Measurements from ENCODE around the gene VWA8. TPM values are rescaled to one million over a fixed set of nuclear protein-coding genes. Genes with fewer than 3 reads are reported as not detected.

VWA8 gene
- polyA plus RNA-seq, 1 donor (not counting 4 experiments of a cell fraction or from before 2014, with no cell fraction given), result 17.8 TPM

- FAIRE-seq, result no peak
- H2AFZ ChIP-seq (ENCODE audit: control insufficient read depth, low read length), result no peak overlapping the region
Observed at GRCh38 chr13:41613984-41614661, 346.8 kb downstream of the VWA8 start.

GRCh38 chr13:41613471-41613870 lies 347.4 kb downstream of the VWA8 start:
- Histone ChIP-seq H3K36me3 (ENCODE audit: control insufficient read depth in 2 of 2, extremely low read depth in 1 of 2, insufficient read depth in 2 of 2, low read length in 2 of 2) (peaks cover 6 to 17% of the 10 kb centered on the region in 2 experiments), H3K4me2 (ENCODE audit: control insufficient read depth, extremely low read depth, insufficient read depth, low read depth, low read length) (no peak overlapping the region), H2AFZ (ENCODE audit: control insufficient read depth, low read length) (no peak overlapping the region), H4K20me1 (ENCODE audit: control insufficient read depth, extremely low read depth, insufficient read depth, low read length) (no peaks in the 10 kb centered on the region), H3K9me1 (ENCODE audit: control insufficient read depth, extremely low read depth, insufficient read depth, low read length) (peaks cover 4% of the 10 kb centered on the region), H3K27me3 (ENCODE audit: control insufficient read depth, extremely low read depth, insufficient read depth, low read length) (no peaks in the 10 kb centered on the region), H3K9ac (ENCODE audit: control insufficient read depth, extremely low read depth, insufficient read depth, low read length) (no peak overlapping the region), H3K79me2 (ENCODE audit: control insufficient read depth, insufficient read depth, low read length) (no peaks in the 10 kb centered on the region), H3K27ac (ENCODE audit: control insufficient read depth, insufficient read depth, low read length) (no peak overlapping the region), H3K9me3 (ENCODE audit: control insufficient read depth, low read depth, low read length) (no peaks in the 10 kb centered on the region), H3K4me1 (ENCODE audit: control insufficient read depth, extremely low read depth, insufficient read depth, low read length) (peaks cover 31% of the 10 kb centered on the region), H3K4me3 (ENCODE audit: control insufficient read depth in 2 of 3, extremely low read depth in 1 of 3, insufficient read depth in 2 of 3, low read depth in 1 of 3, low read length in 3 of 3) (no peak overlapping the region)
- TF ChIP-seq EZH2 (IDR thresholded peaks at IDR 0.05; ENCODE audit: low read length) (no peak), CTCF (optimal IDR thresholded peaks at IDR 0.05 in 1 of 3, IDR thresholded peaks at IDR 0.05 in 1 of 3, conservative IDR thresholded peaks at IDR 0.05 in 1 of 3; ENCODE audit: extremely low read depth in 1 of 3, insufficient read depth in 2 of 3, low read length in 3 of 3) (no peak)
- dilution Hi-C loops (cut with MboI; ENCODE audit: extremely low pct_ligation_motif_present, low sequenced_read_pairs), result no loop called here
- FAIRE-seq (no peak), DNase-seq (ENCODE audit: low read depth, low spot score) (no peak)

More at GRCh38 chr13:41613984-41614661, 346.8 kb downstream of the VWA8 start:
- no peak overlapping the region for H3K4me3 ChIP-seq (ENCODE audit: control insufficient read depth in 2 of 3, extremely low read depth in 1 of 3, insufficient read depth in 2 of 3, low read depth in 1 of 3, low read length in 3 of 3)
- H3K9me1 ChIP-seq (ENCODE audit: control insufficient read depth, extremely low read depth, insufficient read depth, low read length), result peaks cover 4% of the 10 kb centered on the region
- H3K4me2 ChIP-seq (ENCODE audit: control insufficient read depth, extremely low read depth, insufficient read depth, low read depth, low read length), result no peak overlapping the region
- H3K27me3 ChIP-seq (ENCODE audit: control insufficient read depth, extremely low read depth, insufficient read depth, low read length), result no peaks in the 10 kb centered on the region
- TF ChIP-seq CTCF (optimal IDR thresholded peaks at IDR 0.05 in 1 of 3, IDR thresholded peaks at IDR 0.05 in 1 of 3, conservative IDR thresholded peaks at IDR 0.05 in 1 of 3; ENCODE audit: extremely low read depth in 1 of 3, insufficient read depth in 2 of 3, low read length in 3 of 3), result no peak
- TF ChIP-seq EZH2 (IDR thresholded peaks at IDR 0.05; ENCODE audit: low read length), result no peak
- no peak overlapping the region for H3K27ac ChIP-seq (ENCODE audit: control insufficient read depth, insufficient read depth, low read length)
- no peak for DNase-seq (ENCODE audit: low read depth, low spot score)
- no peak overlapping the region for H3K9ac ChIP-seq (ENCODE audit: control insufficient read depth, extremely low read depth, insufficient read depth, low read length)
- H4K20me1 ChIP-seq (ENCODE audit: control insufficient read depth, extremely low read depth, insufficient read depth, low read length), result no peaks in the 10 kb centered on the region
- no peaks in the 10 kb centered on the region for H3K9me3 ChIP-seq (ENCODE audit: control insufficient read depth, low read depth, low read length)
- peaks cover 6 to 17% of the 10 kb centered on the region in 2 experiments for H3K36me3 ChIP-seq (ENCODE audit: control insufficient read depth in 2 of 2, extremely low read depth in 1 of 2, insufficient read depth in 2 of 2, low read length in 2 of 2)
- no peaks in the 10 kb centered on the region for H3K79me2 ChIP-seq (ENCODE audit: control insufficient read depth, insufficient read depth, low read length)
- dilution Hi-C loops (cut with MboI; ENCODE audit: extremely low pct_ligation_motif_present, low sequenced_read_pairs), result no loop called here
- peaks cover 31% of the 10 kb centered on the region for H3K4me1 ChIP-seq (ENCODE audit: control insufficient read depth, extremely low read depth, insufficient read depth, low read length)
